GM21825 (cell line): ENCODE results near the gene CD2AP.
"Not testable (repeated sequence)": the region's sequence is repeated elsewhere in the genome, so short reads cannot be mapped to it uniquely, and the experiment has no call there.

Experiments
- ATAC-seq: cut with Tn5 transposase; IDR thresholded peaks from one replicate; pipeline ENCODE4 v1.9.1; 2021; ENCODE audit warnings: mild to moderate bottlenecking, moderate library complexity; ENCODE audit not compliant: unreplicated experiment

Gene CD2AP, protein sequence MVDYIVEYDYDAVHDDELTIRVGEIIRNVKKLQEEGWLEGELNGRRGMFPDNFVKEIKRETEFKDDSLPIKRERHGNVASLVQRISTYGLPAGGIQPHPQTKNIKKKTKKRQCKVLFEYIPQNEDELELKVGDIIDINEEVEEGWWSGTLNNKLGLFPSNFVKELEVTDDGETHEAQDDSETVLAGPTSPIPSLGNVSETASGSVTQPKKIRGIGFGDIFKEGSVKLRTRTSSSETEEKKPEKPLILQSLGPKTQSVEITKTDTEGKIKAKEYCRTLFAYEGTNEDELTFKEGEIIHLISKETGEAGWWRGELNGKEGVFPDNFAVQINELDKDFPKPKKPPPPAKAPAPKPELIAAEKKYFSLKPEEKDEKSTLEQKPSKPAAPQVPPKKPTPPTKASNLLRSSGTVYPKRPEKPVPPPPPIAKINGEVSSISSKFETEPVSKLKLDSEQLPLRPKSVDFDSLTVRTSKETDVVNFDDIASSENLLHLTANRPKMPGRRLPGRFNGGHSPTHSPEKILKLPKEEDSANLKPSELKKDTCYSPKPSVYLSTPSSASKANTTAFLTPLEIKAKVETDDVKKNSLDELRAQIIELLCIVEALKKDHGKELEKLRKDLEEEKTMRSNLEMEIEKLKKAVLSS

DNA sequence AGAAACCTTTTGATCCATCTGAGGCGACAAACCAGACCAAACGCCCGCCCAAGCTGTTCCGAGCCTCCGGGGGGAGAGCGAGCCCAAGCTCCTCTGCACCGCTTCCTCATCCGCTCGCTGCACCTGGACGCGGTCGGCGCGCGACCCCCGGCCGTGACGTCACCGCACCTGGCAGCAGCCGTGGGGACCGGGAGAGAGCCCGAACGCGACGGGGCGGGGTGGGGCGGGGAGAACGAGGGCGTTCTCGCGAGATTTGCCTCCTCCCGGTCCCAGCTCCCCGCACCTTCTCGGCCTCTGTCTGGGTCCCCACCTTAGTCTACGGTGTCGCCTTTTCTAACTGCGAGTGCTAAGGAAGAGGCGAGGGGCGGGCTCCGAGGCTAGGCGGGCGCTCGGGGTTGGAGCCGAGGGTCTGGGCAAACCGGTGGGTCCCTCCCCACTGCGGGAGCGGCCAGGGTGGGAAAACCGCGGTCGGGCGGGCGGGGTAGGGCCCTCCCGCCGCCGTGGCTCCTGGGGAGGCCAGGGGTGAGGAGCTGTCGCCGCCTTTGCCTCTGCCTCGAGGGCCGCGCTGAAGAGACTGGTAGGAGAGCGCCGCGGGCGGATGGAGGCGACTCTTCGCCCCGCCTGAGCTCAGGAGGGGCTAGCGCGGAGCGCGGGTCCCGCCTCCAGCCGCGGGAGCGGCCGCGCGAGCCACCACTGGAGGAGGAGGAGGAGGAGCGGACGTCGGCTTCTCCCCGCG is at the start of gene CD2AP:
Gene CD2AP, plus strand, starts transcription at position 293 of the 736 bp plus-strand sequence. CDS start 456 bp downstream, outside the sequence.
- peak; percentile 81 for ATAC-seq

DNA sequence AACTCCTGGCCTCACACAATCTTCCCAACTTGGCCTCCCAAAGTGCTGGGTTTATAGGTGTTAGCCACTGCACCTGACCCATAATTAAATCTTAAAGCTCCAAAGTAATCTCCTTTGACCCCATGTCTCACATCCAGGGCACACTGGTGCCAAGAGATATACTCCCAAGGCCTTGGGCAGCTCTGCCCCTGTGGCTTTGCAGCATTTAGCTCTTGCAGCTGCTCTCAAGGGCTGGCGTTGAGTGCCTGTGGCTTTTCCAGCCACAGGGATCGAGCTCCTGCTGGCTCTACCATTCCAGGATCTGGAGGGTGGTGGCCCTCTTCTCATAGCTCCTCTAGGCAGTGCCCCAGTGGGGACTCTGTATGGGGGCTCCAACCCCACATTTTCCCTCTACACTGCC is 49.3 kb upstream of the CD2AP start:
- no peak for ATAC-seq

DNA sequence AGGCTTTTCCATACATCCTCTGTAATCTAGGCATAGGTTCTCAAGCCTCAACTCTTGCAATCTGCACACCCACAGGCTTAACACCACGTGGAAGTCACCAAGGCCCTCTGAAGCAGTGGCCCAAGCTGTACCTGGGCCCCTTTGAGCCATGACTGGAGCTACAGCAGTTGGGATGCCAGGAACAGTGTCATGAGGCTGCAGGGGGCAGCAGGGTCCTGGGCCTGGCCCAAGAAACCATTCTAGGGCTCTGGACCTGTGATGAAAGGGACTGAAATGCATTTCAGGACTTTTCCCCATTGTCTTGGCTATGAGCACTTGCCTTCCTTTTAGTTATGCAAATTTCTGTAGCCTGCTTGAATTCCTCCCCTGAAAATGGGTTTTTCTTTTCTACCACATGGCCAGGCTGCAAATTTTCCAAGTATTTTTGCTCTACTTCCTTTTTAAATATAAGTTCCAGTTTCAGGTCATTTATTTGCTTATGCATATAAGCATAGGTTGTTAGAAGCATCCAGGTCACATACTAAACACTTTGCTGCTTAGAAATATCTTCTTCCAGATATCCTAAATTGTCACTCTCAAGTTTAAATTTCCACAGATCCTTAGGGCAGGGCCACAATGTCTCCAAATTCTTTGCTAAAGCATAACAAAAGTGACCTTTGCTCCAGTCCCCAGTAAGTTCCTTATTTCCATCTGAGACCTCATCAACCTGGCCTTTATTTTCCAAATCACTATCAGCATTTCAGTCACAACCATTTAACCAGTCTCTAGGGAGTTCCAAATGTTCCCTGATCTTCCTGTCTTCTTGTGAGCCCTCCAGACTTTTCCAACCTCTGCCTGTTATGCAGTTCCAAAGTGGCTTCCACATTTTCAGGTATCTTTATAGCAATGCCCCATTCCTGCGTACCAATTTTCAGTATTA is 48.6 kb upstream of the CD2AP start:
- ATAC-seq: no peak

DNA sequence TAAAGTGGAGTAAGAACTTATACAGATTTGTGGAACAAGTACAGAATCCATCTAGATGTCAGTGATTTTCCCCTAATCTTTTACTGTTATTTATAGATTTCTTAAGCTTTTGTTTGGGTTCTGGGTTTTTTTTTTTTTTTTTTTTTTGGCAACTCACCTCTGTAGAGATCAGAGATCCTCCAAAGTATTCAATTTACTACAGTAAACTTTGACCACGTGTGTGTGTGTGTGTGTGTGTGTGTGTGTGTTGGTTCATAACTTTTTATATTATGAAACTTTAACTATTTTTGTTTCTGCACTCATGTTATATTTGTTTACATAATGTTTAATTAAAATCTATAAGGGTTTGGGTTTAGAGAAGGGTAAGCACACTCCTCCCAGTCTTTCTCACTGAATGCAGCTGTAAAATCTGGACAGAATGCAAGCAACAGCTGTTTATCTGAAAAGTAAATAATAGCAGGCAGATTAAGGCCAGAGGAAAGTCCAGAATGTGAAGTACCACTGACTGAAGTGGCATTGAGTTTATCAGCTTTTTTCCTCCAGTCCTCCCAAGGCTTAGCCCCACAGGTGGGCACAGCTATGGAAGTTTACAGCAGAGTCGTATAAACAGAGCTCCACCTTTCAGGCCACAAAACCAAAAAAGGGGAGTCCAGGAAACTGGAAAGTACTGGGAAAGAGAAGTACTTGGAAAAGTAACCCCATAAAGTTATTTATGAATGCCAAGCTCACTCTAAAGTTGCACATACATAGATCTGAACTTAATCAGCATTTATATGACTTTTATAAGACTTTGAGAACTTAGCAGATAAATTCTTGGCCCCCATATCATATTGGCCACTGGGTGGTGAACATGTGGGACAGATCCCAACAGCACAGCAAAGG is 43.0 kb upstream of the CD2AP start:
- ATAC-seq: no peak

DNA sequence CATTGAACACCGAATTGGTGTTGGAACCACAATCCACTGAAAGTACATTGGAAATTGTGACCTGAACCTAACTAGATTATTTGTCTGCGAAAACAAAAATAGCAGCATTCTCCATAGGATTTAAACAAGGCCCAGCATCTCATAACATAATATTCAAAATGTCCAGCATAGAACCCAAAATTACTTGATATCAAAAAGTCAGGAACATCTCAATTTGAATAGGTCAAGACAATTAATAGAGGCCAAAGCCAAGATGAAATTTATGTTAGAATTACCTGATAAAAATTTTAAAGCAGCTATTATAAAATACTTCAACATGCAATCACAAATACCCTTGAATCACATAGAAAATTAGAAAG is 42.4 kb upstream of the CD2AP start:
- no peak for ATAC-seq

DNA sequence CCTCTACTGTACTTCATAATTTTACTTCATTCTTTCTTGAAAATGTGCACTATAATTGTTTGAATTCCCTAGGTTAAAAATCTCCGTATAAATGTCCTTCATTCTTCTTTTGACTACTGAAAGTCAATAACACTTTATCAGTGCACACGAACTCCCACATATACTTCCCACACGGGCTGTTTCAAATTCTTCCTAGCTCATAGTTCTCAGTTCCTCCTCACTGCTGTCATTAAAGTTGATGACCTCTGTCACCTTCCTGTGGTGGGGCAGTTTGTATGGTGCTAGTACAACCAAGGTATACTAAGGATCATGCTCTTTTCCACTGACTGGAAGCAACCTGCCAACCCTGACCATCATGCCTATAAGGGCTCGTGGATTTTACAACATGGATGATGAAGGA is 40.0 kb upstream of the CD2AP start:
- peak; percentile 68 for ATAC-seq

DNA sequence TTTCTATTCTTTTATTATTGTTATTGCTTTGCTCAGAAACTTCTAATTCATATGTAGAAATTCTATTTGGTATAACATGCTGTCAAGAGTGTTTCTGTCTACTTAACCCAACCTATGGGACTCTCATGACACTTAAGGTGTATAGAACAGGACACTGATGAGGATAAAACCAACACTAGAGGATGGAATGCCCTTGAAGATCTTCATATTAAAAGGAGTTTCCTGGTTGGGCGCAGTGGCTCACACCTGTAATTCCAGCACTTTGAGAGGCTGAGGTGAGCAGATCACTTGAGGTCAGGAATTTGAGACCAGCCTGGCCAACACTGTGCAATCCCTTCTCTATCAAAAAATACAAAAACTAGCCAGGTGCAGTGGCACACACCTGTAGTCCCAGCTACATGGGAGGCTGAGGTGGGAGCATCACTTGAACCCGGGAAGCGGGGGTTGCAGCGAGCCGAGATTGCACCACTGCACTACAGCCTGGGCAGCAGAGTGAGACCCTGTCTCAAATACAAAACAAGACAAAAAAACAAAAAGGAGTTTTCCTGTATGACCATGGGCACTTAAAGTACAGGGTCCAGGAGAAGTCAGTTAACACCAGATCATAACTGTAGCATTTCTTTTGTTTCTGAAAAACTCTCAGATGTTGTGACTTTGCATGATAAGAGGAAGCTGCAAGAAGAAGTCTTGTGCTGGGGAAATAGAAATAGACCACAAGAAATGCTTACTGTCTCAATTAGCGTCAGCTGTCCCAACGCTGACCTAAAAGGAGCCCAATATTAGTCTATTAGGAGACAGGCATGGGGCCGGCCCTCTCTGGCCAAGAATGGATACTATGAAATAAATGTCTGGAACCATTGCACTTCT is 38.9 kb upstream of the CD2AP start:
- ATAC-seq: peak; percentile 77

DNA sequence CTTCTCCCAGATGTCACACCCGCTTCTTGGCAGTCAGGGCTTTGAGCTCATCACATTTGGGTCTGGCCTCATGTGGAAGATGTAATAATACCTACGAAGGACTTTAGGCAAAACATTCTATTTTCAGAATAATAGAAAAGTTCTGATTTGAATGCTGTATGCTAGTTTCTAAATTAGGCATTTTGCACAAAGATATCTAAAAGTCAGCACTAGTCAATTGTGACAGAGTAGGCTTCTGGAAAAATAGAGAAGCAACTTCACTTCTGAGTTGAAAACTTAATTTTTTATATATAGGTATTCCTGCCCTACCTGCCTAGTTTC is 38.3 kb upstream of the CD2AP start:
- ATAC-seq: peak; percentile 17

DNA sequence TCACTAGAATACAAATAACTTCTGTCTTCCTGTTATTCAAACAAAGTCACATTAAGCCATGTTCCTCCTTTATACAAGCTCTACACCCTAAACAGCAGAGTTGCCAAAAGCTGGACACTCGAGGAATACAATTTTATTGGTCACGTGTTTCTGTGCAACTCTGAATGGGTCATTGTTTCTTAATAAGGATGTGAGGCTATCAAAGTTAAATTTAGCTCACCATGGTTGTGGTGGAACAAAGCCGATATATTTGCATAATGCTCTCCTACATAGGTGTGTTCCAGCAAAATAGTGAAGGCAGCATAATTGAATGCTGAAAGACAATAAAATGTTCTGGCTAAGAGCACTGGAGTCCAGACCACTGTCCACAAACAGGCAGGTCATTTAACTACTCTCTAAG is 36.9 kb upstream of the CD2AP start:
- peak; percentile 63 for ATAC-seq

DNA sequence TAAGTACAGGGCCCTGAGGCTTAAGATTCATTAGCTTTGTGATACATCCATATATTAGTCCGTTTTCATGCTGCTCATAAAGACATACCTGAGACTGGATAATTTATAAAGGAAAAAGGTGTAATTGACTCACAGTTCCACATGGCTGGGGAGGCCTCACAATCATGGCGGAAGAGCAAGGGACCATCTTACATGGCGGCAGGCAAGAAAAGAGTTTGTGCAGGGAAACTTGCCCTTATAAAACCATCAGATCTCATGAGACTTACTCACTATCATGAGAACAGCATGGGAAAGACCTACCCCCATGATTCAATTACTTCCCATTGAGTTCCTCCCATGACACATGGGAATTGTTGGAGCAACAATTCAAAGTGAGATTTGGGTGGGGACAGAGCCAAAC is 32.6 kb upstream of the CD2AP start:
- not testable (repeated sequence) for ATAC-seq

DNA sequence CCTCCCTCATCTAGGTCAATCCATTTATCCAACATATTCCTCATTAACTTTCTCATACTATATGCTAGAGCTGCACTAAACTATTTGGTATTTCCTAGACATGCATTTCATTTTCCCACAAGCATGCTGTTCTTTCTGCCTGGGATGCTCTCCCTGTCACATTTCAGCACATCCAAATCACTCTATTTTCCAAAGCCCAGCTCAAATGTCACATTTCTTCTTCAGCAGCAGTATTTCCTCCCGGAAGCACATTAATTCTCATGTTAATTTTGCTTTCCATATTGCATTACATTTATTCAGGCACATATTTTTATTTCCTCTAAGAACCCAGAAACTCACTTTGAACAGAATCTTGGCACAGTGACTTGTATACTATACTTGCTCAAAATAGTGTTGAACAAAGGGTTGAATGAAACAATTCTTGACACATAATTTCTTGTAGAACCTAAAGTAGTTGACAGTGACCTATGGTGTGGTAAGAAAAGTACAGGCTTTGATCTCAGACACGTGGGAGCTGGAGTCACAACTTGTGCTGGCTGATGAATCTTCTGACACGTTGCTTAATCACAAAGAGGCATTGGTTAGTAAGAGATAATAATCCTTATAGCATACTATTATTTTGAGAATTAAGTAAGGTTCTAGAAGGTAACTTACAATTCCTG is 30.8 kb upstream of the CD2AP start:
- ATAC-seq: no peak

DNA sequence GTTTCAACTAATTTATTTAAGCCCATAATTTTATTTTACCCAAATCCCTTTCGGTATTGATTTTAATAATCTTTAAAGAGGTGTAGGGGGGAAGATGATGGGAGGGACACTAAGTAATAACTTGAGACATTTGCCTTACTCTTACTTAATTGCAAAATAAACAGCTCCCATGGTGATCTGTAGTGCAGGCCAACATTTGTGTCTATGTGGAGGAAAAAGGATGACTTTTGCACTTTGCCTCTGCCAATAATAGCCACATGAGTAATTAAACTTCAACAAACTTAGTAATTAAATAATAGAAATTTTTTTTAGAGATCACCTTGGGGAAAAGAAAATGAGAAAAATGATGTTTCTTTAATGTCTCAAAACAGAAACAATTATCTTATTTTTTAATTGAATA is 29.9 kb upstream of the CD2AP start:
- no peak for ATAC-seq

DNA sequence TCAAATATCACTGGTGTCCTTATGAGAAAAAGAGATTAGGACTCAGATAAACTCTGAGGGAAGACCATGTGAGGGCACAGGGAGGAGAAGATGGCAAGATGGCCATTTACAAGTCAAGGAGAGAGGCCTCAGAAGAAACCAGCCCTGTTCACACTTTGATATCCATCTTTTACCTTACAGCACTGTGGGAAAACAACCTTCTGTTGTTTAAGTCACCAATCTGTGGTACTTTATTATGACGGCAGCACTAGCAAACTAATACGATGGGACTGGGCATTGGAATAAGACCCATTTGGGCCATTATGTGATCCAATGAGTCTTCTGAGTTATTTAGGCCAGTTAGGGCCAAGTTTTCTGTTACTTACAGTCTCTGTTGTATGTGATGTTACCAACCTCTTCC is 26.4 kb upstream of the CD2AP start:
- ATAC-seq: no peak

DNA sequence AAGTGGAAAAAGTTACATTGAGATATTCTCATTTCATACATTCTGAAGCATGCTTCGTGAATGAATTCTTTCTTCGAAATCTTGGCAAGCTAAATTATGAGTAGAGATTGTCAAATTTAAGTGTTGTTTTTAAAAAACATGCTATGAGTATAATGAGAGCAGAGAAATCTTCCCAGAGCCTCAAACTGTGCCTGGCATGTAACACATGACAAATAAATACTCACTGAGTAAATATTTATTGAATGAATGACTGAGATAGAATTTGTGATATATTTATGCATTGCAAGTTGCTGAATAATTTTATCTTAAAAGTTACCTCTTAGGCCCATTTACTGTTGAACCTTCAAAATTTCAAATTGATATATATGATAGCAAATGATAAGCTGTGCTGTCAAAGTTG is 24.7 kb upstream of the CD2AP start:
- no peak for ATAC-seq

DNA sequence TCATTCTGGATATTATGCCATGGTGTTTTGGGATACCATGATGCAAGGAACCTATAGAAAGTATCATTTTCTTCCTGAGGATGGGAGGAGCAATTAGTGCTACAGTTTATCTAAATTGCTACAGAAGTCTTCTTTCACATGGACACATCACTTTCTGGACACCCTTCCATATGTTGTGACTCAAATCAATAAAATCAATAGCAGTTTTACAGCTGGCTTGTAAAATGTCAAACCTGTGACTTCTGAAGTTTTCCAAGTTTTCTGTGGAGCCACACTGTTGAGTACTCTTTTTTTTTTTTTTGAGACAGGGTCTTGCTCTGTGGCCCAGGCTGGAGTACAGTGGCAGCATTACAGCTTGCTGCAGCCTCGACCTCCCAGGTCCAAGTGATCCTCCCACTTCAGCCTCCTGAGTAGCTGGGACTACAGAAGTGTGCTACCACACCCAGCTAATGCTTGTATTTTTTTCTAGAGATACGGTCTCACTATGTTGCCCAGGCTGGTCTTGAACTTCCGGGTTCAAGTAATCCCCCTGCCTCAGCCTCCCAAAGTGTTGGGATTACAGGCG is 24.1 kb upstream of the CD2AP start:
- ATAC-seq: no peak

DNA sequence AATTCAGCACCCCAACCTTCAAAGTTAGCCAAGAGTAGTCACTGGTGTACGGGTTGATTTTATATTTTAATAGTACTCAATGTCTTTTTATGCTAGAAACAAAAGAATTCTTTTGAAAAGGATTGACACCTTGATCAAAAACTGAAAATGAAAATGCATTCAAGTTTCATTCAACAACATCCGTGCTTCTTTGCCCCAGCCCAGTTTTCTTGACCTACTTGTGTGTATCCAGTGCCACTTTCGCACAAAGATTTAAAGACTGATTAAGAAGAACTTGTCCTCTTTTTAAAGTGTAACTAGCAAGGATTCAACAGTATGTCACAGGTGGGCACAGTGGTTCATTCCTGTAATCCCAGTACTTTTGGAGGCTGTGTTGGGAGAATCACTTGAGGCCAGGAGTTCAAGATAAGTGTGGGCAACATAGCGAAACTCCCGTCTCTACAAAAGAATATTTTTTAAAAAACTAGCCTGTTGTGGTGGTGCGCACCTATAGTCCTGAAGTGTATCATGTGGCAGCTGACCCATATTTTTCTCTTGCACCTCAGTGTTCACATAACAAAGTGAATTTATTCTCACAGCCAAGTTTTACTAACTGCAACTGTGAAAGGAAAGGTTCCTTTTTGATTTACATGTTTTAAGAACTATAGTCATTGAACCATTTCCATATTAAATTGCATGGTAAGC is 22.7 kb upstream of the CD2AP start:
- no peak for ATAC-seq

DNA sequence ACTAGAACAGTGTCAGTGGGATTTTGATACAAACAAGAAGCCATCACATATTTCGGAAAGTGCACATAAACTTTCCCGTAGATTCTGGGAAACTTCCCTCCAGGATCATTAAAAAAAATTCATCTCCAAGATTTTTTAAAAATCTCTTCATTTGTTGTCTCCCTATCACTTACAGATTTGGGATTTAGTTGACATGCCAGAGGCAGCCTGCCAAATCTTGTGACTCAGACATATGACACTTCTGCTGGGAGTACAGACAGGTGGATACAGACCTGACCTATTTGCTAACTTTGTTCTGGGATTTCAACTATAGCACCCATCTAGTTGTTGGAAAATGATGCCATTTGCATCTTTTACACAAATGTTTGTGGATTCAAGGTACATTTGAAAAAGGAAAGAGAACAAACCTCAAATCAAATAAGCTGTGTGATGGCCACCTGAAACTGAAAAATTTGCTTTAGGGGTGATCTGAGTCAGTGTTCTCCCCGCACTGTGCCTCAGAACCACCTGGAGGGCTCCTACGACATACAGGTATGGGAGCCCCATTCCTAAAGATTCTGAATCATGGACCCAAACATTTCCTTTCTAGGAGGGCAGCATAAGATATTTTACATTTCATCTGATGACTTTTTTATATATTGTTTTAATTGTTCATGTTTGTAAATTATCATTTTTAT is 21.9 kb upstream of the CD2AP start:
- ATAC-seq: peak; percentile 67
